SK-N-MC (cell line): ENCODE results near the gene AATF.
A peak's percentile ranks its signal among the peaks of the same experiment; 100 is the strongest.

Experiments used
- DNase-seq: peaks from one replicate; pipeline ENCODE4 v3.0.0-alpha.2; 2011; ENCODE audit warnings: low read depth, low spot score
- H3K27ac ChIP-seq: fragments of 200-600 bp; sonication (generic); 2 replicates; pipeline ENCODE4 v1.5.1; 2016; ENCODE audit warnings: mixed run types
- H3K36me3 ChIP-seq: fragments of 200-600 bp; sonication (generic); 2 replicates; pipeline ENCODE4 v1.6.1; 2017; ENCODE audit warnings: antibody characterized with exemption, low read length, mixed read lengths; ENCODE audit not compliant: insufficient read depth
- H3K4me3 ChIP-seq: fragments of 200-600 bp; sonication (generic); 2 replicates; pipeline ENCODE4 v1.5.1; 2016
- H3K9ac ChIP-seq: fragments of 200-600 bp; sonication (generic); 2 replicates; pipeline ENCODE4 v1.8.0; 2017; ENCODE audit warnings: mixed run types, mixed read lengths; ENCODE audit not compliant: insufficient read length
- H3K9me3 ChIP-seq: fragments of 200-600 bp; sonication (generic); 2 replicates; pipeline ENCODE4 v1.6.1; 2017; ENCODE audit warnings: low read depth, mild to moderate bottlenecking, antibody characterized with exemption, low read length, moderate library complexity, mixed read lengths
- EZH2 ChIP-seq: fragments of 200-600 bp; sonication (generic); IDR thresholded peaks from one replicate; pipeline ENCODE4 v1.6.1; 2017; ENCODE audit warnings: antibody characterized with exemption
- FOXP2 ChIP-seq: optimal IDR thresholded peaks from 2 replicates; pipeline ENCODE3; 2011; ENCODE audit warnings: mild to moderate bottlenecking, moderate library complexity; ENCODE audit not compliant: insufficient read depth; ENCODE audit errors: extremely low read length, control extremely low read depth
- POLR2AphosphoS5 ChIP-seq: IDR thresholded peaks from 2 replicates; pipeline ENCODE4 v1.6.1; 2012; ENCODE audit warnings: mild to moderate bottlenecking, low read depth, low read length, borderline replicate concordance

AATF gene

GRCh38 chr17:37037590-37038155, 88.9 kb downstream of the AATF start:
- peaks cover 16% of the 10 kb centered on the region; the same call in 1 of the 2 replicates for H3K36me3 ChIP-seq
- H3K9me3 ChIP-seq = no peaks in the 10 kb centered on the region
- H3K9ac ChIP-seq = no peak overlapping the region
- DNase-seq = no peak
- no peak for TF ChIP-seq FOXP2
- TF ChIP-seq EZH2 = no peak
- no peak for TF ChIP-seq POLR2AphosphoS5
- H3K4me3 ChIP-seq = no peak overlapping the region
- no peak overlapping the region for H3K27ac ChIP-seq

GRCh38 chr17:37039269-37039668, 90.5 kb downstream of the AATF start:
- TF ChIP-seq FOXP2 (no peak), POLR2AphosphoS5 (no peak), EZH2 (no peak)
- H3K36me3 ChIP-seq = peaks cover 11% of the 10 kb centered on the region; the same call in 1 of the 2 replicates
- DNase-seq = no peak
- H3K9me3 ChIP-seq = no peaks in the 10 kb centered on the region
- H3K9ac ChIP-seq = no peak overlapping the region
- no peak overlapping the region for H3K4me3 ChIP-seq
- H3K27ac ChIP-seq = no peak overlapping the region

GRCh38 chr17:37041932-37042331, 93.2 kb downstream of the AATF start:
- peaks cover 17% of the 10 kb centered on the region; the same call in 1 of the 2 replicates for H3K36me3 ChIP-seq
- no peak overlapping the region for H3K9ac ChIP-seq
- no peak overlapping the region for H3K4me3 ChIP-seq
- H3K27ac ChIP-seq = no peak overlapping the region
- no peak for DNase-seq
- TF ChIP-seq EZH2 (no peak), FOXP2 (no peak), POLR2AphosphoS5 (no peak)
- no peaks in the 10 kb centered on the region for H3K9me3 ChIP-seq

- Histone ChIP-seq H3K4me3 (no peak overlapping the region), H3K9ac (peak overlapping the region; percentile 21), H3K27ac (no peak overlapping the region; the same call in 1 of the 2 replicates), H3K36me3 (peaks cover 6% of the 10 kb centered on the region; the same call in 1 of the 2 replicates), H3K9me3 (no peaks in the 10 kb centered on the region)
- no peak for TF ChIP-seq EZH2
- DNase-seq = no peak
Measured at GRCh38 chr17:37043201-37043600, 94.4 kb downstream of the AATF start.

GRCh38 chr17:37045351-37045922, 96.7 kb downstream of the AATF start:
- TF ChIP-seq FOXP2 (no peak), EZH2 (no peak), POLR2AphosphoS5 (no peak)
- Histone ChIP-seq H3K9me3 (no peaks in the 10 kb centered on the region), H3K36me3 (peaks cover 6% of the 10 kb centered on the region; the same call in 1 of the 2 replicates), H3K27ac (no peak overlapping the region), H3K4me3 (no peak overlapping the region), H3K9ac (no peak overlapping the region)
- DNase-seq = no peak

- TF ChIP-seq EZH2 (no peak), FOXP2 (no peak), POLR2AphosphoS5 (no peak)
- Histone ChIP-seq H3K27ac (no peak overlapping the region), H3K9me3 (no peaks in the 10 kb centered on the region), H3K9ac (no peak overlapping the region), H3K36me3 (peaks cover 6% of the 10 kb centered on the region; the same call in 1 of the 2 replicates), H3K4me3 (no peak overlapping the region)
- DNase-seq = peak; percentile 55
Measured at GRCh38 chr17:37047631-37048104, 98.9 kb downstream of the AATF start.

- H3K9me3 ChIP-seq = no peaks in the 10 kb centered on the region
- no peak overlapping the region for H3K27ac ChIP-seq
- no peak overlapping the region for H3K9ac ChIP-seq
- no peak for DNase-seq
- H3K36me3 ChIP-seq = peaks cover 6% of the 10 kb centered on the region; the same call in 1 of the 2 replicates
- H3K4me3 ChIP-seq = no peak overlapping the region
- TF ChIP-seq FOXP2 (no peak), EZH2 (no peak), POLR2AphosphoS5 (no peak)
Measured at GRCh38 chr17:37048811-37049210, 100.1 kb downstream of the AATF start.

- DNase-seq = no peak
- H3K9me3 ChIP-seq = no peaks in the 10 kb centered on the region
- H3K27ac ChIP-seq = no peak overlapping the region
- H3K36me3 ChIP-seq = no peaks in the 10 kb centered on the region; the same call in 1 of the 2 replicates
- TF ChIP-seq FOXP2 (no peak), EZH2 (no peak), POLR2AphosphoS5 (no peak)
- no peak overlapping the region for H3K4me3 ChIP-seq
- no peak overlapping the region for H3K9ac ChIP-seq
Measured at GRCh38 chr17:37050920-37051319, 102.2 kb downstream of the AATF start.
